GM19467 (cell line): ENCODE measurements around the gene ATIC.
"Not testable (repeated sequence)": the region's sequence is repeated elsewhere in the genome, so short reads cannot be mapped to it uniquely, and the experiment has no call there.

Experiments
- ATAC-seq: cut with Tn5 transposase; IDR thresholded peaks from one replicate; pipeline ENCODE4 v1.9.1; 2021; ENCODE audit warnings: mild to moderate bottlenecking, moderate library complexity; ENCODE audit not compliant: unreplicated experiment

ATIC gene

GRCh38 chr2:215360059-215360458 lies 48.2 kb downstream of the ATIC start:
- ATAC-seq, result not testable (repeated sequence)

DNA sequence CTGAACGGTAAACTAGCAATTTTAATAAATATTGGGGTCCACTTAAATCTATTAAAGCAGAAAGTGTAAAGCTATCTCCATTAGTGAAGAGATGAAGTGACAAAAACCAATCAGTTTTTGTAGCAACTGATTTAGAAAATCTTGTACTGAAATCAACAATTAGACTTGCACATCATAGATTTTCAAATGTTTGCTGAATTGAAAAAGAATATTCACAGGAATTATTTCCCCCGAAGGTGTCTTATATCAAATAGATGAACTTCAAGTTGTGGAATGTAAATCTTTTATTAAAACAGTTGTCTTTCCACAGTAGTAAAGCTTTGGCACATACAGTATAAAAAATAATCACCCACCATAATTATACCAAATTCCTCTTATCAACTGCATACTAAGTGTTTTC lies 48.7 kb downstream of the ATIC start:
- no peak for ATAC-seq

DNA sequence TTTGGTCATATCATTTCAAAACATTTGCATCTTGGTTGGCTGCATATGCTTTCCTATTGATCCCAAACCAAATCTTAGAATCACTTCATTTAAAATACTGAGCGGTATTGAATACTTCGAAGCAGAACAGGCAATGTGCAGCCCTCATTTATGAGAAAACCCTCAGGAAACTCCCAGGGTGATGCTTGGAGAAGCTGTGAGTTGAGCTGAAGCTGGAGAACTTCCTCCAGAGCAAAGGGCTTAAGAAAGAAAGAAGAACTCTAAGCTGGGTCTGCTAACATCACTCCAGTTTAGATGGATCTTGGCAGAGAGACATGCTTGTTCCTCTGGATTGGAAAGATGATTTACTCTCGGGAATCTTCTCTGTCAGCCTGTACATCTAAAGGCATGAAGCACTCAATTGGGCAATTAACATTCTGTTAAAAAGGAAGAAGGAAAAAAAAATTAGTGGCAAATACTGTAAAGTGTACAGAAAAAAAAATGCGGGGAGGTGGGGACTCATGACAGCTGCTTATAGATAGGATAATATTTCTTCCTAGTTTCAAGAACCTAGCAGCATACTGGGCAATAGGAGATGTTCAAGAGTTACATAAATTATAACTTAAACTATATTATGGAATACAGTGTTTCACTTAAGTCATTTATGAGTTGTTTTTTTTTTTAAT lies 49.5 kb downstream of the ATIC start:
- no peak for ATAC-seq

- no peak for ATAC-seq
These were observed 50.2 kb downstream of the ATIC start for GRCh38 chr2:215361876-215362561.

DNA sequence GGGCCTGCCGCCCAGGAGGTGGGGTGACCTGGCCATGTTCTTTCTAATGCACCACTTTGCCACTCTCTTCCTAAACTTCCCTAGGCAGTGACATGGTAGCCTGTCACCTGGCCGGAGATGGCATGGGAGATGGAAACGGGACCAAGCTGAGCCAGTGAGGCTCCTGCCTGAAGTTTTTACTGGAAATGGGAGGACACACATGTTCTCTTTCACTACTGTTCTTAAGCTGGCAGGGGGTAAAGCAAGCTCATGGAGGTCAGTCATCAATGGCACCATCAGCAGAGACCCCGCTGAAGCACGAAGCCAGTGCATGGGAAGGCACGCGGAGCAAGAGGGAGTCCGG lies 50.7 kb downstream of the ATIC start:
- ATAC-seq, result no peak

- ATAC-seq, result no peak
These were observed 51.2 kb downstream of the ATIC start for GRCh38 chr2:215363039-215363438.

GRCh38 chr2:215363461-215364156 lies 51.8 kb downstream of the ATIC start:
- ATAC-seq, result no peak

DNA sequence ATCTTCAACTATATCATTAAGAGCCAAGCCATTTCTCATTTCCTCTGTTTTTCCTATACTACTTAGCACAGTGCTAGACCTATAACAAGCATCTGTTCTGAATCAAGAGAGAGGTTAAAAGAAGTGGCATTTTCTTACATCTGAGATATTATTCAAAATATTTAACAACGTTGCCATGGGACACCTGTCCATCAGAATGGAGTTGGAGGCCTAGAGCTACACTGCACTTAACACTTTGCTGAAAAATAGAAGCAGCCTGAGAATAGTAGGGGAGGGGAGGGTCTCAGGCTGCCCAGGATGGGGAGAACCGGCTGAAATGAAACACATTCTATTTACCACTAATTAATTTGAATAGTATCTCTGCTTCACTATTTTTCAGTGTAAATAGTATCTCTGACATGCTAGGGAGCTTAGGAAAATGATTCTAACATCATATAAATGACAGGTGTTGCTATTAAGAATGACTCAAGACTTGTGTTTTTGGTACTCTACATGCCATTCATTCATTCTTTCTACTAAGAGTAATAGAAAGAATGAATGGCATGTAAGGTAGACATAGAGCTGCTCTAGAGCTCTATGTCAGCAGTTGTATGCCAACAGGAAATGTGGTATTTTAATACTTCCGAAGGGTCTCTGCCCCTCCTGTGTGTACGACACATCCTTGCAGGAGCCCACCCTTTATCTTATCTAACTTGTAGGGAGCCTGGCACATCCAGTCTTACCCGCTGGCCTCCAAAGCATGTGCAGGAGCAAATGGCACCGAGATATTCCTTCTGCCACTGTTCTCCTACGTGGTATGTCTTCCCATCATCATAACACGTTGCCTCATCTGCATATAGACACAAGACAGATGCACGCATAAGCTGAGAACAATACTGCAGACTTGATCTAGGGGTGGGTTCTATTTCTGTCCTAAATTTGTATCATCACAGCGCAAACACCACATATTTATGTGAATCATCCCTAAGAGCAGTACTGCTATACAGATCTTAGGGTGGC lies 52.6 kb downstream of the ATIC start:
- peak; percentile 2 for ATAC-seq

DNA sequence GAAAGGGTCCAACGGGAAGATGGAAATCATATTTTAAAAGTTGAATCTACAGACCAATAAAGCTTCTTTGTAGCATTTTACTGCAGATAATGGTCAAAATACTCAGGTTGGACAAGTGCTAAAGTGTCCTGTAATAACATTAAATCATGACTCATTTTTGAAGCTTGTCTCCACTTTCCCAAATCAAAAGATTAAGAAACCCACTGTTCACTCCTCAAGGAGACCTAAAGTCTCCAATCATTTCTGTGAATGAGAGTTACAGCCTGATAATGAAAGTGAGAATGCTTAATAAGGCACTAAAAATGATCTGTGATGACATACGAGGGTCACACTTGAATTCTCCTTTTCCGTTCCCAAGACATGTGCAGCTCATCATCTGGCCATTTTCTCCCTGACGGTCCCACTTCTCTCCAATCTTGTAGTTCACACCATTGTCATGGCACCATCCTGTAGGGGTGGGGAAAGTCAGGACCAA lies 53.4 kb downstream of the ATIC start:
- peak; percentile 48 for ATAC-seq

DNA sequence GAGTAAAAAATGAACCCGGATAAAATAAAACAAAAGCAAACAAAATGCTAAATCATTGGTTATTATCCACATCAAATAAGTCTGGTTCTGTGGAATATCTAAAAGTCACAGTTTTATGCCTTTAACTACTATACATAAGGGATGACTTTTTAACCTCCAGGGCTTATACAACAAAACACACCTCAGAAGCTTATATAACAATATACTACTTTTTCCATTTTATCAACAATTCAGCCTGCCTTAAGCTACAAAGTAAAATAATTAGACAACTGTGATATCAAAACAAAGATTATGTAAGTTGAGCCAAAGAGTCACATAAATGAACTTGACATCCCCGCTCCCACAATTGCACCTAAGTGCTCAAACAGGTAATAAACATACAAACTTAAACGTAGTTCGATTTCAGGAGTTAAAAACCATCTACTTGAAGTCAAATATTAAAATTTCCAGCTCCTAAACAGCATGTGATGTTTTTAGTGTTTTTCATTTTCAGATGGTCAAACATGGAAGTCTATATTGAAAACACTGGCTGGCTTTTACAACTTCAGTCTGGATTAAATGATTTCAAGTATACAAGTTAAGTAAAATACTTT lies 54.7 kb downstream of the ATIC start:
- no peak for ATAC-seq

- ATAC-seq, result no peak
These were observed 56.0 kb downstream of the ATIC start for GRCh38 chr2:215367662-215368492.

- ATAC-seq, result no peak
These were observed 56.6 kb downstream of the ATIC start for GRCh38 chr2:215368493-215368809.

DNA sequence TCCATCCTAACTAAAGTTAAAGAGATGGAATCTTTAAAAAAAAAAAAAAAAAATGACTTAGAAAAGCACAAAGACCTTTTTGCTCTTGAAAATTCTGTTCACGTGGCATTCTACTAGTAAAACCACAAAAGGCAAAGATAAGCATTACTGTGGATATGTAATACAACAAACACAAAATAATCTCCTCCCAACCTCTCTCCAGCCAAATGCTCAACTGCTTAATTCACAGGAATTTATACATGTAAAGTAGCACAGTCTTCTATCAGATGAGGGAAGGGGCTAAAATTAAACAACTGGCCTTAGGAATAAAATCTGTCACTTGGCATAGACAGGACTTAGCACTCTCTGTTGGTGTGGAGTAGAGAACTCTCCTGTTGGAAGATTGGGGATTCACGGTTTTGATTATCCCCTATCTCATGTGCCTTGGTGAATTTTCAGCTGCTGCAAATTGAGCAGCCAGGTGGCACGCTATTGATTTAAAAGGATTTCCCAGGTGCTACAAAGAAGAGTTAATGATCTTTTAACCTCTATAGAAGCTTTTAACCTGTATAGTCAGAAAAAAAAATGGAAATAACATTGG lies 57.4 kb downstream of the ATIC start:
- ATAC-seq, result no peak

DNA sequence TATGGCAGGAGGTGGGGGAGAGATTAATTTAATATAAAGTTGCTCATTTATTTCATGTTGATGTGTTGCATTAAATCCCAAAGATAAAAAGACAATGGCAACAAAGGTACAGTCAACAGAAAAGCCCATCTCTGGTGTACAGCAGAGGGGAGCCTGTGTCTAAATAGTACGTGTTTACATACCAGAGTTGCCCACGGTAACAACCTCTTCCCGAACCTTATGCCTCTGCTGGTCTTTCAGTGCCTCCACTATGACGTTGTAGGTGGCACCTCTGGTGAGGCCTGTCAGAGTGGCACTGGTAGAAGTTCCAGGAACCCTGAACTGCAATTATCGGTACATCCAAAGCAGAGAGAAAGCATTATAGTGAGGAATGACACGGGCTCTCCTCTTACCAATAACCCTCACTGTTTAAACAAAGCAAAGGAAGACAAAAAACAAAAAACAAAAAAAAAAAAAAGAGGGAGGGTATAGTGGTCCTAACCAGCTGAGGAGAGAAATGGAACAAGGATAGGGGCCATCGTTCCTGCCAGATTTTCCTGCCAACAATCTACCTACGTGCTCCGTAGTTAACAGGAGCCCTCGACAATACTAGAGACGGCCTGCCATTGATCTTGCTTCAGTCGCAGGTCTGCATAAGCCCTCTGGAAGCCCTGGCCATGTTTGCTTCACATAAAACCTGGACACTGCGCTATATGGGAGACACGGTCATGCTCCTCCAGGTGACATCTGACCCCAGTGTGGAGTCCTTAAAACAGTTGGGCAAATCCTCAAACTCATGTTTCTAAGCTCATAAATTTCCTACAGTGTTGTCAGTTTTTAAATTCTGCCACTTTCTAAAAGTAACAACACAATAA lies 58.5 kb downstream of the ATIC start:
- ATAC-seq, result no peak

GRCh38 chr2:215371915-215372897 lies 60.3 kb downstream of the ATIC start:
- no peak for ATAC-seq

- ATAC-seq, result no peak
These were observed 61.2 kb downstream of the ATIC start for GRCh38 chr2:215372968-215373649.

DNA sequence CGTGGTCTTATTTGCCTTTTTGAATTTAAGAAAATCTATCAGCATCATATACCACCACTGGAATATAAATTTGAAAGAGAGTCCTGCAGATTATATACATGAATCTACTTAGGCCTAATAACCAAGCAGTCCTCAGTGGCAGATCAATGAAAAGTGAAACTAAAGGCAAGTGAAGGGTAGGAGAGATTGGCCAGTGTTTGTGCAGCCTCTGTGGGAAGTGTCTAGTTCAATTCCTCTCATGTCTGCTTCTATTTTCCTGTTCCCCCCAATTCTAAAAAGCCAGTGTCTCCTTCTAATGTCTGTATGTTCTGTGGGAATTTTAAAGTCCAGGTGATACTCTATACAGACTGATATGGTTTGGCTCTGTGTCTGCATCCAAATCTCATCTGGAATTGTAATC lies 62.1 kb downstream of the ATIC start:
- ATAC-seq, result no peak
